ENCODE data around the gene IGSF9.

DNA sequence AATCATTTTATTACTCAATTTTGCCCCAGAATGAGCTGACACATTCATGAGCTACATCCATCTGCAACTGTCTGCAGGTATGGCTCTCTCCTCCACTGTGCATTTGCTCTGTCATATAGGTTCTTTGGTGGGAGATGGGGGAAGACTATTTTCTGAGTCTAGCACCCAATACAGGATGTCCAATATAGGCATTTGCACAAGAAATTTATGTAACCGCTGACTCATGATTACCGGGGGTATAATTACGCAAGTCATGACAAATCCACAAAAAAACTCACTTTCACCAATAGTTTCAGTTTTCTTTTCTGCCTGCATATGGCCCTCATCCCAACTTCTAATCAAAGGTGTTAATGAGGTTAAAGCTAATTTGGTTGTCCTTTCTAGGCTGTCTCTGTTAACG is 65.4 kb downstream of the IGSF9 start:
- TF ChIP-seq, protein P1, sequence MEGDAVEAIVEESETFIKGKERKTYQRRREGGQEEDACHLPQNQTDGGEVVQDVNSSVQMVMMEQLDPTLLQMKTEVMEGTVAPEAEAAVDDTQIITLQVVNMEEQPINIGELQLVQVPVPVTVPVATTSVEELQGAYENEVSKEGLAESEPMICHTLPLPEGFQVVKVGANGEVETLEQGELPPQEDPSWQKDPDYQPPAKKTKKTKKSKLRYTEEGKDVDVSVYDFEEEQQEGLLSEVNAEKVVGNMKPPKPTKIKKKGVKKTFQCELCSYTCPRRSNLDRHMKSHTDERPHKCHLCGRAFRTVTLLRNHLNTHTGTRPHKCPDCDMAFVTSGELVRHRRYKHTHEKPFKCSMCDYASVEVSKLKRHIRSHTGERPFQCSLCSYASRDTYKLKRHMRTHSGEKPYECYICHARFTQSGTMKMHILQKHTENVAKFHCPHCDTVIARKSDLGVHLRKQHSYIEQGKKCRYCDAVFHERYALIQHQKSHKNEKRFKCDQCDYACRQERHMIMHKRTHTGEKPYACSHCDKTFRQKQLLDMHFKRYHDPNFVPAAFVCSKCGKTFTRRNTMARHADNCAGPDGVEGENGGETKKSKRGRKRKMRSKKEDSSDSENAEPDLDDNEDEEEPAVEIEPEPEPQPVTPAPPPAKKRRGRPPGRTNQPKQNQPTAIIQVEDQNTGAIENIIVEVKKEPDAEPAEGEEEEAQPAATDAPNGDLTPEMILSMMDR (IDR thresholded peaks at IDR 0.05) = no peak
- TF ChIP-seq POLR2A (IDR thresholded peaks at IDR 0.05) = no peak

Measured in thyroid gland (tissue), 4 donors.